GM12864 (cell line): ENCODE measurements around the gene PSPC1.
"Not testable (repeated sequence)": the region's sequence is repeated elsewhere in the genome, so short reads cannot be mapped to it uniquely, and the experiment has no call there.

Experiments used
- DNase-seq: peaks from one replicate; pipeline ENCODE4 v3.0.0-alpha.2; 2011; ENCODE audit warnings: low read depth
- H3K4me3 ChIP-seq: 2 replicates; pipeline ENCODE4 v1.5.1; 2011; ENCODE audit warnings: mild to moderate bottlenecking, low read depth, low read length, control low read depth
- CTCF ChIP-seq: IDR thresholded peaks from 2 replicates; pipeline ENCODE4 v1.5.1; 2011; ENCODE audit warnings: low read depth, mild to moderate bottlenecking, moderate library complexity, low read length, control low read depth, inconsistent platforms; ENCODE audit errors: missing control alignments

The PSPC1 gene

GRCh38 chr13:19810151-19810550 lies 27.4 kb upstream of the PSPC1 start:
- TF ChIP-seq CTCF, result no peak
- H3K4me3 ChIP-seq, result no peak overlapping the region
- DNase-seq, result no peak

GRCh38 chr13:19805765-19806164 lies 23.0 kb upstream of the PSPC1 start:
- no peak for DNase-seq
- TF ChIP-seq CTCF, result no peak
- no peak overlapping the region for H3K4me3 ChIP-seq

GRCh38 chr13:19795956-19796355 lies 13.2 kb upstream of the PSPC1 start:
- DNase-seq, result no peak
- no peak for TF ChIP-seq CTCF
- no peak overlapping the region for H3K4me3 ChIP-seq

- no peak for DNase-seq
- no peak for TF ChIP-seq CTCF
- H3K4me3 ChIP-seq, result no peak overlapping the region
Measured at GRCh38 chr13:19794631-19795030, 11.9 kb upstream of the PSPC1 start.

GRCh38 chr13:19791953-19792537 lies 9.3 kb upstream of the PSPC1 start:
- no peak for TF ChIP-seq CTCF
- no peak for DNase-seq
- no peak overlapping the region for H3K4me3 ChIP-seq

GRCh38 chr13:19782049-19782726 lies 557 bp downstream of the PSPC1 start:
- no peak for DNase-seq
- no peak for TF ChIP-seq CTCF
- peak overlapping the region; percentile 98 for H3K4me3 ChIP-seq

- H3K4me3 ChIP-seq, result peak overlapping the region; percentile 98
Measured at GRCh38 chr13:19781526-19781925, 1.2 kb downstream of the PSPC1 start.

GRCh38 chr13:19780753-19781418 lies 1.9 kb downstream of the PSPC1 start:
- peak overlapping the region; percentile 98 for H3K4me3 ChIP-seq
- DNase-seq, result not testable (repeated sequence)

More at GRCh38 chr13:19781526-19781925, 1.2 kb downstream of the PSPC1 start:
- TF ChIP-seq CTCF, result no peak
- DNase-seq, result no peak
